Sigmoid colon (tissue), 7 donors: ENCODE results near the gene FUBP3. TPM values are rescaled to one million over a fixed set of nuclear protein-coding genes. Genes with fewer than 3 reads are reported as not detected.

Experiments
- DNase-seq: peaks from one replicate; pipeline ENCODE4 v3.0.0-alpha.2; 2019
- H3K27ac ChIP-seq, 4 donors: fragments of 200-600 bp; sonication (generic); one replicate each; pipeline ENCODE4 v1.5.1; 2016 to 2019; ENCODE audit warnings: mild to moderate bottlenecking in 1 of 4
- H3K27me3 ChIP-seq, 3 donors: fragments of 200-600 bp; sonication (generic); one replicate each; pipeline ENCODE4 v1.5.1; 2019; ENCODE audit warnings: mild to moderate bottlenecking in 1 of 3
- H3K36me3 ChIP-seq, 4 donors: fragments of 200-600 bp; sonication (generic); one replicate each; pipeline ENCODE4 v1.5.1; 2016 to 2019
- H3K4me1 ChIP-seq, 4 donors: fragments of 200-600 bp; sonication (generic); one replicate each; pipeline ENCODE4 v1.5.1; 2017 to 2019
- H3K4me3 ChIP-seq, 4 donors: fragments of 200-600 bp; sonication (generic); one replicate each; pipeline ENCODE4 v1.5.1; 2017 to 2019; ENCODE audit warnings: mild to moderate bottlenecking in 2 of 4, moderate library complexity in 1 of 4
- H3K9me3 ChIP-seq, 4 donors: fragments of 200-600 bp in 3 of 4; sonication (generic) in 3 of 4; one replicate each; pipeline versions ENCODE4 v1.5.1 to v1.6.1; 2013 to 2019
- CTCF ChIP-seq, 4 experiments: fragments of 450-650 bp in 3 of 4; fragments of 200-600 bp in 1 of 4; IDR thresholded peaks; one replicate each; pipeline ENCODE4 v1.5.1; 2016 to 2019; ENCODE audit warnings: antibody characterized with exemption in 4 of 4, mild to moderate bottlenecking in 3 of 4, moderate library complexity in 2 of 4
- EP300 ChIP-seq, 4 donors: sonication (generic); formaldehyde crosslinking; IDR thresholded peaks; one replicate each; pipeline ENCODE4 v1.6.1; 2017; ENCODE audit warnings: antibody characterized with exemption in 4 of 4
- POLR2A ChIP-seq, 2 donors: fragments of 450-650 bp; IDR thresholded peaks; one replicate each; pipeline ENCODE4 v1.6.1; 2016; ENCODE audit warnings: antibody characterized with exemption in 2 of 2, mild to moderate bottlenecking in 2 of 2, moderate library complexity in 2 of 2
- POLR2AphosphoS5 ChIP-seq, 4 donors: sonication (generic); formaldehyde crosslinking; IDR thresholded peaks; one replicate each; pipeline ENCODE4 v1.6.1; 2017; ENCODE audit warnings: antibody characterized with exemption in 4 of 4
- WGBS, 2 donors: extraction: QIAGEN DNeasy Blood & Tissue Kit; methylation state at CpG; one replicate each; pipeline ENCODE4 v1.1.7; 2013; 5-methylcytosine and 5-hydroxymethylcytosine counted together
- intact Hi-C: fragments of 100-400 bp; cut with DNase I; formaldehyde crosslinking; loops from one replicate; pipeline ENCODE4 v1.15.1; 2023
- polyA plus RNA-seq, 3 donors: library from polyadenylated mRNA; stranded (reverse); fragments of 200-250 nt; gene quantifications; one replicate each; pipeline ENCODE4 v1.2.3, GENCODE V29; 2013
- total RNA-seq, 4 donors: library from RNA; depleted of rRNA; stranded (reverse); fragments of >200 nt; gene quantifications; one replicate each; pipeline ENCODE4 v1.1.0, GENCODE V29; 2016
- donor health status: healthy with polysubstance abuse.
- donor health status: Bipolar disorder and iron deficiency.
- donor health status: healthy.

Gene FUBP3
- total and polyA plus RNA-seq, 7 donors: 19.4 to 44.4 (median 41.3) TPM

- peaks cover 0 to 51% (median 0%) of the 10 kb centered on the region in 3 donors for H3K27me3 ChIP-seq
- intact Hi-C loops: no loop called here
These were observed 72.4 kb downstream of the FUBP3 start for GRCh38 chr9:130651752-130652151.

GRCh38 chr9:130654879-130655278 is 75.5 kb downstream of the FUBP3 start:
- no peak overlapping the region for H3K27ac ChIP-seq
- TF ChIP-seq CTCF (IDR thresholded peaks at IDR 0.05) (no peak), EP300 (IDR thresholded peaks at IDR 0.05) (no peak), POLR2A (IDR thresholded peaks at IDR 0.05) (no peak), POLR2AphosphoS5 (IDR thresholded peaks at IDR 0.05) (no peak)
- WGBS, 2 donors: 73 to 80% methylated on average over 6 of the region's 6 CpGs
- intact Hi-C loops: no loop called here
- no peak for DNase-seq
- peaks cover 20 to 71% (median 29%) of the 10 kb centered on the region in 3 donors for H3K27me3 ChIP-seq
- no peak overlapping the region for H3K4me3 ChIP-seq
- peaks cover 0 to 8% (median 6%) of the 10 kb centered on the region in 4 donors for H3K4me1 ChIP-seq
- H3K9me3 ChIP-seq: no peaks in the 10 kb centered on the region
- H3K36me3 ChIP-seq: no peaks in the 10 kb centered on the region

More at GRCh38 chr9:130651752-130652151, 72.4 kb downstream of the FUBP3 start:
- H3K27ac ChIP-seq: no peak overlapping the region
- TF ChIP-seq POLR2A (IDR thresholded peaks at IDR 0.05) (no peak), CTCF (IDR thresholded peaks at IDR 0.05) (no peak), POLR2AphosphoS5 (IDR thresholded peaks at IDR 0.05) (no peak), EP300 (IDR thresholded peaks at IDR 0.05) (no peak)
- no peaks in the 10 kb centered on the region for H3K4me1 ChIP-seq
- H3K36me3 ChIP-seq: no peaks in the 10 kb centered on the region
- no peak for DNase-seq
- H3K4me3 ChIP-seq: no peak overlapping the region
- no peaks in the 10 kb centered on the region for H3K9me3 ChIP-seq
- WGBS, 2 donors: 94 to 95% methylated on average over 18 of the region's 18 CpGs

GRCh38 chr9:130658893-130659698 is 79.7 kb downstream of the FUBP3 start:
- Histone ChIP-seq H3K36me3 (no peaks in the 10 kb centered on the region), H3K4me3 (no peak overlapping the region), H3K27me3 (peaks cover 62 to 95% (median 71%) of the 10 kb centered on the region in 3 donors), H3K9me3 (no peaks in the 10 kb centered on the region), H3K27ac (no peak overlapping the region), H3K4me1 (peaks cover 0 to 50% (median 47%) of the 10 kb centered on the region in 4 donors)
- WGBS, 2 donors: 18 to 36% methylated on average over 52 of the region's 52 CpGs
- intact Hi-C loops: no loop called here
- TF ChIP-seq CTCF (IDR thresholded peaks at IDR 0.05): no peak
- TF ChIP-seq POLR2A (IDR thresholded peaks at IDR 0.05): no peak
- no peak for TF ChIP-seq EP300 (IDR thresholded peaks at IDR 0.05)
- TF ChIP-seq POLR2AphosphoS5 (IDR thresholded peaks at IDR 0.05): no peak
- no peak for DNase-seq

GRCh38 chr9:130659699-130660248 is 80.4 kb downstream of the FUBP3 start:
- intact Hi-C loops: no loop called here
- Histone ChIP-seq H3K27me3 (peaks cover 69 to 95% (median 78%) of the 10 kb centered on the region in 3 donors), H3K36me3 (no peaks in the 10 kb centered on the region), H3K9me3 (no peaks in the 10 kb centered on the region), H3K27ac (no peak overlapping the region), H3K4me1 (peaks cover 0 to 57% (median 54%) of the 10 kb centered on the region in 4 donors), H3K4me3 (peak overlapping the region in 3 of 4 donors; percentile 21 to 46 (median 42))
- 3 to 4% methylated on average over 58 of the region's 58 CpGs for WGBS, 2 donors
- TF ChIP-seq POLR2A (IDR thresholded peaks at IDR 0.05): no peak
- no peak for TF ChIP-seq POLR2AphosphoS5 (IDR thresholded peaks at IDR 0.05)
- TF ChIP-seq CTCF (IDR thresholded peaks at IDR 0.05): no peak
- TF ChIP-seq EP300 (IDR thresholded peaks at IDR 0.05): no peak
- DNase-seq: no peak
